ENCODE measurements around the gene RAB33B.

The RAB33B gene

DNA sequence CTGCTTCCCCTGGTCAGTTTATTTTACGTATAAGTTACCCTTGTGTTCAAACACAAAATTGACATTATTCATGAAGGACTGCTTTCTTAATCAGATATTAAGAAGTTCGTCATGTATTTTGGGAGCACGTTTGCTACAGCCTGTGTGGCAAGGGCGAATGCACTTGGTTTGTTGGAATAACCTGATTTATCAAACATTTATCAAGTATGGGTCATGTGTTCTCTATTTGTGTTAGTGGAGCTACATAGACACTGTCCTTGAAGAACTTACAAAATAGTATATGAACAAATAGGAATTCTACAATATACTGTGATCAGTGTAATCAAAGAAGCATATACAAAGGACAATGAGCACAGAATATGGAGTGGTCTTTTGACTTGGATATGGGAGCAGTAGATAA is 22.4 kb downstream of the RAB33B start:
- TF ChIP-seq, protein P1, sequence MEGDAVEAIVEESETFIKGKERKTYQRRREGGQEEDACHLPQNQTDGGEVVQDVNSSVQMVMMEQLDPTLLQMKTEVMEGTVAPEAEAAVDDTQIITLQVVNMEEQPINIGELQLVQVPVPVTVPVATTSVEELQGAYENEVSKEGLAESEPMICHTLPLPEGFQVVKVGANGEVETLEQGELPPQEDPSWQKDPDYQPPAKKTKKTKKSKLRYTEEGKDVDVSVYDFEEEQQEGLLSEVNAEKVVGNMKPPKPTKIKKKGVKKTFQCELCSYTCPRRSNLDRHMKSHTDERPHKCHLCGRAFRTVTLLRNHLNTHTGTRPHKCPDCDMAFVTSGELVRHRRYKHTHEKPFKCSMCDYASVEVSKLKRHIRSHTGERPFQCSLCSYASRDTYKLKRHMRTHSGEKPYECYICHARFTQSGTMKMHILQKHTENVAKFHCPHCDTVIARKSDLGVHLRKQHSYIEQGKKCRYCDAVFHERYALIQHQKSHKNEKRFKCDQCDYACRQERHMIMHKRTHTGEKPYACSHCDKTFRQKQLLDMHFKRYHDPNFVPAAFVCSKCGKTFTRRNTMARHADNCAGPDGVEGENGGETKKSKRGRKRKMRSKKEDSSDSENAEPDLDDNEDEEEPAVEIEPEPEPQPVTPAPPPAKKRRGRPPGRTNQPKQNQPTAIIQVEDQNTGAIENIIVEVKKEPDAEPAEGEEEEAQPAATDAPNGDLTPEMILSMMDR (conservative IDR thresholded peaks at IDR 0.05; ENCODE audit: low read depth, low read length), result no peak
- DNase-seq (ENCODE audit: low read depth), result no peak
- H3K4me3 ChIP-seq (ENCODE audit: low read length), result no peak overlapping the region

DNA sequence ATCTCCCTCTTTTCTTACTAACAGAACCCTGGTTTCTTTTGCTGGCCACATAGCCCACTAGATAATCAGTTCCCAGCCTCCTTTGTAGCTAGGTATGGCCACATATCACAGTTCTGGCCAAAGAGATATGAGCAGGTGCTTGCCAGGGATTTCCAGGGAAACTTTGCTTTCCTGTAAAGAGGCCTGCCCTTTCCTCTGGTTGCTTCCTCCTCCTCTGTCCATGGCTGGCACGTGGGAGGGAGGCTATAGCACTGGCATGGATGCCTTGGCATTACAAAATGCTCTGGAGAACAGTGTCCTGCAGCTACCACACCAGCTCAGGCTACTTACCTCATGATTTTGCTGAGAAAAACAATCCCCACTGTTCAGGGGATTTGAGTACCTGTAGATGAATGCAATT is 27.5 kb downstream of the RAB33B start:
- H3K4me3 ChIP-seq (ENCODE audit: low read length), result no peak overlapping the region
- TF ChIP-seq, protein P1 (conservative IDR thresholded peaks at IDR 0.05; ENCODE audit: low read depth, low read length), result no peak
- DNase-seq (ENCODE audit: low read depth), result no peak

GRCh38 chr4:139483000-139483399 is 29.1 kb downstream of the RAB33B start:
- H3K4me3 ChIP-seq (ENCODE audit: low read length), result no peak overlapping the region
- DNase-seq (ENCODE audit: low read depth), result no peak
- TF ChIP-seq, protein P1 (conservative IDR thresholded peaks at IDR 0.05; ENCODE audit: low read depth, low read length), result no peak

GRCh38 chr4:139484783-139485311 is 30.9 kb downstream of the RAB33B start:
- no peak for DNase-seq (ENCODE audit: low read depth)
- H3K4me3 ChIP-seq (ENCODE audit: low read length), result no peak overlapping the region
- TF ChIP-seq, protein P1 (conservative IDR thresholded peaks at IDR 0.05; ENCODE audit: low read depth, low read length), result no peak

DNA sequence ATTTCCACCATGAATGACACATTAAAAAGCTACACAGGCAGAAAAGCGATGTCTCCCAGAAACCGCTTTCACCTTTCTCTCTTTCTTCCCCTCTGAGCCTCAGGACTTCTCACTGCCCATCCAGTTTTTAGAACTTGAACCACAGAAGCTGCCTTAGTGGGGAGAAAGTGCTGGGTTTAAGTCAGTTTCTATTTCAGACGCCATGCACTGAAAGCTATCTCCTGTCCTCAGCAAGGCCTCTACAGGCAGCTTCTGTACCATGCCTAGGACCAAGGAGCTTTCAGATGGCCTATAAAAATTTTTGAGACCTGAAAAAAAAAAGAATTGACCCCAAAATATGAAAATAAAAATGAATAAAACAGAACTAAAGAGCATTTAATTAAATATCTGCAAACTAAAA is 34.5 kb downstream of the RAB33B start:
- TF ChIP-seq, protein P1 (conservative IDR thresholded peaks at IDR 0.05; ENCODE audit: low read depth, low read length), result no peak
- H3K4me3 ChIP-seq (ENCODE audit: low read length), result no peak overlapping the region
- DNase-seq (ENCODE audit: low read depth), result no peak

GRCh38 chr4:139489638-139490037 is 35.7 kb downstream of the RAB33B start:
- H3K4me3 ChIP-seq (ENCODE audit: low read length), result no peak overlapping the region
- TF ChIP-seq, protein P1 (conservative IDR thresholded peaks at IDR 0.05; ENCODE audit: low read depth, low read length), result no peak
- DNase-seq (ENCODE audit: low read depth), result no peak

DNA sequence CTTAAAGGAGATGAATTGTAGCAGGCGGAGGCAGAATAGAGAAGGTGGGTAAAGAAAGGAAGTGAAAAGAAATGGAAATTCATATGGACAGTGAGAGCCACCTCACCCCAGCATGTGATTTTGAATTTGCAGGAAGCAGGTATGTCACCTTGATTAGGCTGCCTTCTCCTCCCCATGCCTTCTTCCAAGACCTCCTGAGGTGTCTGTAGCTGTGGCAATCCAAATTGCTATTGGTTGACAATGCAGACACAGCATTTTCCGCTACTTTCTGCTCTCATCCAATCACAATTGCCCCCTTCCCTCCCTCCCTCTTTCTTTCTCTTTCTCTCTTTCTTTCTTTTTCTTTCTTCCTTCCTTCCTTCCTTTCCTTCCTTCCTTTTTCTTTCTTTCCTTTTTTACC is 38.5 kb downstream of the RAB33B start:
- H3K4me3 ChIP-seq (ENCODE audit: low read length), result no peak overlapping the region
- DNase-seq (ENCODE audit: low read depth), result no peak
- TF ChIP-seq, protein P1 (conservative IDR thresholded peaks at IDR 0.05; ENCODE audit: low read depth, low read length), result no peak
